HL-60 (cell line): ENCODE data around the gene ANKRD40.

ENCODE experiments used
- GABPA ChIP-seq: IDR thresholded peaks from 2 replicates; pipeline ENCODE4 v1.6.1; 2012; ENCODE audit warnings: low read depth
- POLR2AphosphoS5 ChIP-seq: IDR thresholded peaks from 2 replicates; pipeline ENCODE4 v1.6.1; 2012; ENCODE audit warnings: low read depth
- SPI1 ChIP-seq: IDR thresholded peaks from 2 replicates; pipeline ENCODE4 v1.6.1; 2012; ENCODE audit warnings: low read depth, mild to moderate bottlenecking, borderline replicate concordance
- TF ChIP-seq, protein P1 (sequence below): IDR thresholded peaks from one replicate; pipeline ENCODE4 v1.5.1; 2011; ENCODE audit warnings: low read length, control low read depth, inconsistent platforms; ENCODE audit not compliant: insufficient read depth
- TF ChIP-seq, protein P2 (sequence below): IDR thresholded peaks from 2 replicates; pipeline ENCODE4 v1.6.1; 2012; ENCODE audit warnings: low read depth; ENCODE audit not compliant: insufficient replicate concordance

DNA sequence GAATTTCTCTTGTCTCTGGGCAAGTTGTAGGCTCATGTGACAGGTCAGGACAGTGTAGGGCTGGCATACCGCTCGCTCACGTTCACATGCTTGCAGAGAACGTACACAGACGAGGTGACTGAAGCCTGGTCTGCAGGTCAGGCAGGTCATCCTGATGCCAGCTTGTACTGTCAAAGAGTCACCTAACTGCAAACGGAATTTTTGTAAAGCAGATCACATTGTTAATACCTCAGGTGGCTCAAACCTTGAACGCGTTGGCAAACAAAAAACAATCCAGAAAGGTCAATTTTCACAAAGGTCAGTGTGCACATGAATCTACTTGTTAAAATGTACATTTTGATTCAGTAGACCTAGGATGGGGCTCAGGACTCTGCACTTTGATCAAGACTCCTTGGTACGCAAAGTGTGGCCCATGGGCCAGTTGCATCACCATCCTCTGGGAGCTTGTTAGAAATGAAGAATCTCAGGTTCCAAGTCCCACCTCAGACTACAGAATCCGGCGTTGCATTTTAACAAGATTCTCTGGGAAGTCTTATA is 28.6 kb downstream of the ANKRD40 start:
- TF ChIP-seq, protein P1, sequence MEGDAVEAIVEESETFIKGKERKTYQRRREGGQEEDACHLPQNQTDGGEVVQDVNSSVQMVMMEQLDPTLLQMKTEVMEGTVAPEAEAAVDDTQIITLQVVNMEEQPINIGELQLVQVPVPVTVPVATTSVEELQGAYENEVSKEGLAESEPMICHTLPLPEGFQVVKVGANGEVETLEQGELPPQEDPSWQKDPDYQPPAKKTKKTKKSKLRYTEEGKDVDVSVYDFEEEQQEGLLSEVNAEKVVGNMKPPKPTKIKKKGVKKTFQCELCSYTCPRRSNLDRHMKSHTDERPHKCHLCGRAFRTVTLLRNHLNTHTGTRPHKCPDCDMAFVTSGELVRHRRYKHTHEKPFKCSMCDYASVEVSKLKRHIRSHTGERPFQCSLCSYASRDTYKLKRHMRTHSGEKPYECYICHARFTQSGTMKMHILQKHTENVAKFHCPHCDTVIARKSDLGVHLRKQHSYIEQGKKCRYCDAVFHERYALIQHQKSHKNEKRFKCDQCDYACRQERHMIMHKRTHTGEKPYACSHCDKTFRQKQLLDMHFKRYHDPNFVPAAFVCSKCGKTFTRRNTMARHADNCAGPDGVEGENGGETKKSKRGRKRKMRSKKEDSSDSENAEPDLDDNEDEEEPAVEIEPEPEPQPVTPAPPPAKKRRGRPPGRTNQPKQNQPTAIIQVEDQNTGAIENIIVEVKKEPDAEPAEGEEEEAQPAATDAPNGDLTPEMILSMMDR = no peak
- TF ChIP-seq POLR2AphosphoS5 (no peak), GABPA (no peak), SPI1 (no peak)
- TF ChIP-seq, protein P2, sequence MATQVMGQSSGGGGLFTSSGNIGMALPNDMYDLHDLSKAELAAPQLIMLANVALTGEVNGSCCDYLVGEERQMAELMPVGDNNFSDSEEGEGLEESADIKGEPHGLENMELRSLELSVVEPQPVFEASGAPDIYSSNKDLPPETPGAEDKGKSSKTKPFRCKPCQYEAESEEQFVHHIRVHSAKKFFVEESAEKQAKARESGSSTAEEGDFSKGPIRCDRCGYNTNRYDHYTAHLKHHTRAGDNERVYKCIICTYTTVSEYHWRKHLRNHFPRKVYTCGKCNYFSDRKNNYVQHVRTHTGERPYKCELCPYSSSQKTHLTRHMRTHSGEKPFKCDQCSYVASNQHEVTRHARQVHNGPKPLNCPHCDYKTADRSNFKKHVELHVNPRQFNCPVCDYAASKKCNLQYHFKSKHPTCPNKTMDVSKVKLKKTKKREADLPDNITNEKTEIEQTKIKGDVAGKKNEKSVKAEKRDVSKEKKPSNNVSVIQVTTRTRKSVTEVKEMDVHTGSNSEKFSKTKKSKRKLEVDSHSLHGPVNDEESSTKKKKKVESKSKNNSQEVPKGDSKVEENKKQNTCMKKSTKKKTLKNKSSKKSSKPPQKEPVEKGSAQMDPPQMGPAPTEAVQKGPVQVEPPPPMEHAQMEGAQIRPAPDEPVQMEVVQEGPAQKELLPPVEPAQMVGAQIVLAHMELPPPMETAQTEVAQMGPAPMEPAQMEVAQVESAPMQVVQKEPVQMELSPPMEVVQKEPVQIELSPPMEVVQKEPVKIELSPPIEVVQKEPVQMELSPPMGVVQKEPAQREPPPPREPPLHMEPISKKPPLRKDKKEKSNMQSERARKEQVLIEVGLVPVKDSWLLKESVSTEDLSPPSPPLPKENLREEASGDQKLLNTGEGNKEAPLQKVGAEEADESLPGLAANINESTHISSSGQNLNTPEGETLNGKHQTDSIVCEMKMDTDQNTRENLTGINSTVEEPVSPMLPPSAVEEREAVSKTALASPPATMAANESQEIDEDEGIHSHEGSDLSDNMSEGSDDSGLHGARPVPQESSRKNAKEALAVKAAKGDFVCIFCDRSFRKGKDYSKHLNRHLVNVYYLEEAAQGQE = no peak
